Activated naive CD4-positive, alpha-beta T cell treated with anti-CD3 and anti-CD28 coated beads, Interleukin-2, amount 50 U/mL, for 24 hours (primary cell): ENCODE measurements around the gene CYB5R2.

Experiments
- H3K27ac Mint-ChIP-seq: one replicate; pipeline ENCODE4 v1.8.0; 2021; ENCODE audit warnings: mild to moderate bottlenecking, mixed read lengths
- H3K27me3 Mint-ChIP-seq: one replicate; pipeline ENCODE4 v1.8.0; 2021; ENCODE audit warnings: mixed read lengths
- H3K36me3 Mint-ChIP-seq: one replicate; pipeline ENCODE4 v1.8.0; 2021; ENCODE audit warnings: mixed read lengths
- H3K4me1 Mint-ChIP-seq: one replicate; pipeline ENCODE4 v1.8.0; 2021; ENCODE audit warnings: mixed read lengths
- H3K4me3 Mint-ChIP-seq: one replicate; pipeline ENCODE4 v1.8.0; 2021; ENCODE audit warnings: mild to moderate bottlenecking, mixed read lengths
- H3K9me3 Mint-ChIP-seq: one replicate; pipeline ENCODE4 v1.8.0; 2021; ENCODE audit warnings: mixed read lengths

Gene CYB5R2

GRCh38 chr11:7655253-7656217 lies 17.8 kb downstream of the CYB5R2 start:
- Mint-ChIP-seq H3K4me1 (no peaks in the 10 kb centered on the region), H3K4me3 (no peak overlapping the region), H3K36me3 (peaks cover 7% of the 10 kb centered on the region), H3K27me3 (no peaks in the 10 kb centered on the region), H3K9me3 (no peaks in the 10 kb centered on the region), H3K27ac (no peak overlapping the region)

DNA sequence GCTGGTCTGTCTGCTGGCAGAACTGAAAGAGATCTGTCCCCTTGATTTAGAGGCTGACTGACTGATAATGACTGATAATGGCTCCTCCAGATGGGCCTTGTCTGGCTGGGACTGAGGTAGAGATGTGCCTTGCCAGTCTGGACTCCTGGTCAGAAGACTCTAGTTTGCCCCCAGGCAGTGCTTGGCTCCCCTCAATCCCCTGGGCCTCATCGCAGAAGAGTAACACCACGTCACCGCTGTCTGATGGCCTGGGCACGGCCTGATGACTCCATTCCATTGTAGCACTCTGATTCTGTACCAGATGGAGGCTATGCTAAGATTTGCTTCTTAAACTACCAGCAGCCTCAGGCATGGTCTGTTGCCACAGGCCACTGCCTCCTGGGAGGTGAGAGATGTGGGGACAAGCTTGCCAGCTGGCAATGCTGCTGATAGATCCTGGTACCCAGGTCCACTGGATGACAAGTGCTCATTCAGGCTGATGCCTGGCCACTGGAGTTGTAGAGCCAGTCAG lies 19.1 kb downstream of the CYB5R2 start:
- Mint-ChIP-seq H3K4me1 (no peaks in the 10 kb centered on the region), H3K4me3 (no peak overlapping the region), H3K27ac (no peak overlapping the region), H3K36me3 (peaks cover 8% of the 10 kb centered on the region), H3K27me3 (no peaks in the 10 kb centered on the region), H3K9me3 (no peaks in the 10 kb centered on the region)

GRCh38 chr11:7651700-7652099 lies 21.6 kb downstream of the CYB5R2 start:
- H3K9me3 Mint-ChIP-seq, result no peaks in the 10 kb centered on the region
- H3K4me1 Mint-ChIP-seq, result no peaks in the 10 kb centered on the region
- H3K27me3 Mint-ChIP-seq, result no peaks in the 10 kb centered on the region
- no peak overlapping the region for H3K27ac Mint-ChIP-seq
- no peak overlapping the region for H3K4me3 Mint-ChIP-seq
- peaks cover 4% of the 10 kb centered on the region for H3K36me3 Mint-ChIP-seq

GRCh38 chr11:7651140-7651551 lies 22.2 kb downstream of the CYB5R2 start:
- no peaks in the 10 kb centered on the region for H3K9me3 Mint-ChIP-seq
- H3K4me3 Mint-ChIP-seq, result no peak overlapping the region
- H3K4me1 Mint-ChIP-seq, result no peaks in the 10 kb centered on the region
- H3K27me3 Mint-ChIP-seq, result no peaks in the 10 kb centered on the region
- H3K27ac Mint-ChIP-seq, result no peak overlapping the region
- peaks cover 4% of the 10 kb centered on the region for H3K36me3 Mint-ChIP-seq

- peaks cover 5% of the 10 kb centered on the region for H3K36me3 Mint-ChIP-seq
These were observed 25.0 kb downstream of the CYB5R2 start for GRCh38 chr11:7648264-7648663.

GRCh38 chr11:7646866-7647265 lies 26.4 kb downstream of the CYB5R2 start:
- H3K27ac Mint-ChIP-seq, result no peak overlapping the region

More at GRCh38 chr11:7648264-7648663, 25.0 kb downstream of the CYB5R2 start:
- no peaks in the 10 kb centered on the region for H3K4me1 Mint-ChIP-seq
- H3K4me3 Mint-ChIP-seq, result no peak overlapping the region
- H3K9me3 Mint-ChIP-seq, result no peaks in the 10 kb centered on the region
- H3K27me3 Mint-ChIP-seq, result no peaks in the 10 kb centered on the region
- no peak overlapping the region for H3K27ac Mint-ChIP-seq

GRCh38 chr11:7645206-7645605 lies 28.1 kb downstream of the CYB5R2 start:
- Mint-ChIP-seq H3K36me3 (peaks cover 5% of the 10 kb centered on the region), H3K4me1 (no peaks in the 10 kb centered on the region), H3K27me3 (no peaks in the 10 kb centered on the region), H3K27ac (no peak overlapping the region), H3K4me3 (no peak overlapping the region), H3K9me3 (no peaks in the 10 kb centered on the region)

More at GRCh38 chr11:7646866-7647265, 26.4 kb downstream of the CYB5R2 start:
- Mint-ChIP-seq H3K4me3 (no peak overlapping the region), H3K9me3 (no peaks in the 10 kb centered on the region), H3K36me3 (peaks cover 4% of the 10 kb centered on the region), H3K4me1 (no peaks in the 10 kb centered on the region), H3K27me3 (no peaks in the 10 kb centered on the region)

- no peak overlapping the region for H3K27ac Mint-ChIP-seq
- H3K4me3 Mint-ChIP-seq, result no peak overlapping the region
- H3K36me3 Mint-ChIP-seq, result peaks cover 6% of the 10 kb centered on the region
- no peaks in the 10 kb centered on the region for H3K27me3 Mint-ChIP-seq
- H3K4me1 Mint-ChIP-seq, result no peaks in the 10 kb centered on the region
- H3K9me3 Mint-ChIP-seq, result no peaks in the 10 kb centered on the region
These were observed 30.0 kb downstream of the CYB5R2 start for GRCh38 chr11:7643314-7643713.

DNA sequence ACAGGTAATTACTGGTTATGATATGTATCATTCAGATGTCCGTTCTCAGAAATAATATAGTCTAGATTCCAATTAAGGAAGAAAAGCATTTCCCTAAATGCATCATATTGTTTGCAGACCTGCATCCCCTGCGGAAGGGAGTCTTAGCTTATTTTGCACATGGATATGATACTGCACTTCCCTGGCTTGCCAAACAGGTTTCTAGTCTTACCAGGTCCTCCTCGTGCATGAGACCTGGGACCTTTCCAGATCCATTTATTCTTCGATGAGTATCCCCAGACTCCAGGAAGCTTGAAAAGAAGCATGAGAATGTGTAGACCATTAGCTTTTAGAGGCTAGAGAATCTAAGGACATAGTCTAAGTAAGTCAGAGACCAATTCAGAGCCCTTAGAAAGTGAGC lies 30.6 kb downstream of the CYB5R2 start:
- no peak overlapping the region for H3K27ac Mint-ChIP-seq
- H3K36me3 Mint-ChIP-seq, result peaks cover 6% of the 10 kb centered on the region
- no peak overlapping the region for H3K4me3 Mint-ChIP-seq
- no peaks in the 10 kb centered on the region for H3K4me1 Mint-ChIP-seq
- no peaks in the 10 kb centered on the region for H3K27me3 Mint-ChIP-seq
- no peaks in the 10 kb centered on the region for H3K9me3 Mint-ChIP-seq

DNA sequence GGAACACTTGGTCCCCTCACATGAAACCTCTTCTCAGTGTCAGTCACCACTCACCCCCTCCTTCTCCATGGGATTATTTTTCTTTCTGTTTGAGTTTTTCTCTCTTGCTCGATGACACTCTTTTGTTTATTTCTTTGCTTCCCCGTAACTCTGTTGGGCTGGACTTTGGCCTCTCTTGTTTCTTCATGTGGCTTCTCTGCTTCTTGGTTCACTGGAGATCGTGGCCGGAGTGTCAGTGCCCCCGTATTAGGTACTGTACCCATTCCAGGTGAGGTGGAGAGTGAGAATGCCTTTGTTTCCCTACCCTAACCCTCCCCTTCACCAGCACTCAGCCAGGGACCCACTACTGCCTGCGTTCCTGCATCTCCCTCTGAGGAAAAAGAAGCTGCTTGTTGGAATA lies 32.5 kb downstream of the CYB5R2 start:
- Mint-ChIP-seq H3K27me3 (no peaks in the 10 kb centered on the region), H3K9me3 (no peaks in the 10 kb centered on the region), H3K27ac (no peak overlapping the region), H3K4me1 (no peaks in the 10 kb centered on the region), H3K36me3 (peaks cover 10% of the 10 kb centered on the region), H3K4me3 (no peak overlapping the region)

GRCh38 chr11:7639643-7640025 lies 33.7 kb downstream of the CYB5R2 start:
- H3K27ac Mint-ChIP-seq, result no peak overlapping the region
- H3K36me3 Mint-ChIP-seq, result peaks cover 12% of the 10 kb centered on the region
- no peaks in the 10 kb centered on the region for H3K27me3 Mint-ChIP-seq
- no peaks in the 10 kb centered on the region for H3K4me1 Mint-ChIP-seq
- H3K9me3 Mint-ChIP-seq, result no peaks in the 10 kb centered on the region
- H3K4me3 Mint-ChIP-seq, result no peak overlapping the region

GRCh38 chr11:7638710-7639642 lies 34.3 kb downstream of the CYB5R2 start:
- H3K4me1 Mint-ChIP-seq, result no peaks in the 10 kb centered on the region
- H3K4me3 Mint-ChIP-seq, result no peak overlapping the region
- no peaks in the 10 kb centered on the region for H3K9me3 Mint-ChIP-seq
- no peaks in the 10 kb centered on the region for H3K27me3 Mint-ChIP-seq
- H3K36me3 Mint-ChIP-seq, result peaks cover 16% of the 10 kb centered on the region
- H3K27ac Mint-ChIP-seq, result no peak overlapping the region

DNA sequence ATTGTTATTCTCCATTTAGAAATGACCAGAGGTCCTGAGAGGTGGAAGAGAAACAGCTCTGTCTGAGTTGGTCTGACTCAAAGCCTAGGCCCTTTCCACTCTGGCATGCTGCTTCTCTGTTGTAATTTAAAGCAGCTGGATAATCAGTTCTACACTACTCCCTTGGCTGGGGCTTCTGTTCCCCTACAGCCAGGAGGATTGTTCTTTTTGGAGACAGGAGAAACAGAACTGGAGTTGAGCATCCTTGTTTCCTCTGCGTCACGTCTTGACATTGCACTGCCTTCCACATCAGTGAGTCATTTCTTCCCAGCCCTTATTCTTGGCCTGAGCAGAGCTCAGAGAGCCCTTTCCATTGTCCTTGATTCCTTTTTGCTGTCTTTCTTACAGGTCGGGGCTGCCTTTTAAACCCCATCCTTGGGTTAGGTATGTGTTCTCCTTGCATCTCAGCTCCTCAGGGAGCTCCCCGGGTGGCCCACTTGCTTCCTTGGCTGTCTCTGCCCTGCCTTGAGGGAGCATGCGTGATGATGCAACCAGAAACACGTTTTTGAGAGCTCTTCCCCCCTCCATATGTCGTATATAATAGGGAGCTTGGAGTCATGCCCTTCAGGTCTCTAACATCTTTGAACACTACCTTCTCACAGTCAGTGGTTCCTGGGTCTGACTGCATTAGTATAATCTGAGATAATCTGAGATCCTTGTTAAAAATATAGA lies 35.7 kb downstream of the CYB5R2 start:
- H3K4me3 Mint-ChIP-seq, result no peak overlapping the region
- peaks cover 13% of the 10 kb centered on the region for H3K36me3 Mint-ChIP-seq
- no peak overlapping the region for H3K27ac Mint-ChIP-seq
- H3K9me3 Mint-ChIP-seq, result no peaks in the 10 kb centered on the region
- no peaks in the 10 kb centered on the region for H3K27me3 Mint-ChIP-seq
- H3K4me1 Mint-ChIP-seq, result no peaks in the 10 kb centered on the region

GRCh38 chr11:7636350-7636749 lies 37.0 kb downstream of the CYB5R2 start:
- no peak overlapping the region for H3K4me3 Mint-ChIP-seq
- H3K36me3 Mint-ChIP-seq, result peaks cover 20% of the 10 kb centered on the region
- H3K4me1 Mint-ChIP-seq, result no peaks in the 10 kb centered on the region
- no peaks in the 10 kb centered on the region for H3K9me3 Mint-ChIP-seq
- no peak overlapping the region for H3K27ac Mint-ChIP-seq
- no peaks in the 10 kb centered on the region for H3K27me3 Mint-ChIP-seq

DNA sequence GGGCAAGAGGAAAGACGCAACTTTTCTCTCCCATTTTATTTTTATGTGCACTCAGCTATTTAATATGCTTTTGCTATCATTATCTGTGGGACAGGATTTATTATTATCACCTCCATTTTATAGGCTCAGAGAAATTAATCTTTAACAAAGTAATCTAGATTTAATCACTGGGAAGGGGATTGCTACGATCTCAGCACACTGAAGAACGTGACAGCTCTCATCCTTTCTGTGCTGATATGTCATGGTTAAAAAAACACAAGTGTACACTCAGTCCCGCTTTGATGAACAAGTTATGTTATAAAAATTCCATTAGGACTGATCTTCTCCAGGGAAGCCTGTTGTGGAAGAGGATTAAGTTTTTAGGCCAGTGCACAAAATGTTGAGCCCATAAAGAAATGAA lies 37.6 kb downstream of the CYB5R2 start:
- Mint-ChIP-seq H3K9me3 (no peaks in the 10 kb centered on the region), H3K4me1 (no peaks in the 10 kb centered on the region), H3K27ac (no peak overlapping the region), H3K4me3 (no peak overlapping the region), H3K36me3 (peaks cover 20% of the 10 kb centered on the region), H3K27me3 (no peaks in the 10 kb centered on the region)
